Colonic mucosa (tissue), 4 donors: ENCODE data around the gene ATP6V0D1. TPM values are rescaled to one million over a fixed set of nuclear protein-coding genes. Genes with fewer than 3 reads are reported as not detected.

Experiments
- DNase-seq: peaks from one replicate; pipeline ENCODE4 v3.0.0-alpha.2; 2020
- H3K27ac ChIP-seq: fragments of 200-600 bp; one replicate; pipeline ENCODE4 v1.8.0; 2021
- H3K27me3 ChIP-seq: fragments of 200-600 bp; one replicate; pipeline ENCODE4 v1.8.0; 2021
- H3K36me3 ChIP-seq: fragments of 200-600 bp; one replicate; pipeline ENCODE4 v1.8.0; 2021
- H3K4me1 ChIP-seq: fragments of 200-600 bp; one replicate; pipeline ENCODE4 v1.8.0; 2021; ENCODE audit warnings: mild to moderate bottlenecking
- H3K4me3 ChIP-seq: fragments of 200-600 bp; one replicate; pipeline ENCODE4 v1.8.0; 2021
- H3K9ac ChIP-seq, 2 donors: one replicate each; pipeline ENCODE4 v1.7.0; 2013; ENCODE audit warnings: control low read depth in 2 of 2, low read depth in 2 of 2, low read length in 2 of 2
- H3K9me3 ChIP-seq: fragments of 200-600 bp; one replicate; pipeline ENCODE4 v1.8.0; 2021
- CTCF ChIP-seq: fragments of 200-600 bp; IDR thresholded peaks from one replicate; pipeline ENCODE4 v1.8.0; 2022; ENCODE audit warnings: antibody characterized with exemption, mild to moderate bottlenecking
- intact Hi-C: fragments of 100-400 bp; cut with DNase I; formaldehyde crosslinking; loops from one replicate; pipeline ENCODE4 v1.14.1; 2022
- total RNA-seq, 2 donors: library from RNA; stranded (reverse); fragmentation: NEBNext Ultra II Directional in 1 of 2; extraction: Animal tissue kit (Norgen Biotek cat#: 25700) in 1 of 2; gene quantifications; one replicate each; pipeline ENCODE4 v1.2.1, GENCODE V29; 2021
- donor health status: healthy.
- donor health status: DM: no; HTN: no; CAD: no.
- donor health status: DM: no; HTN: no; CAD: no.

The ATP6V0D1 gene
- total RNA-seq, 2 donors from 2014 or later: 194 to 195 TPM

GRCh38 chr16:67445913-67446907 lies 34.7 kb downstream of the ATP6V0D1 start:
- Histone ChIP-seq H3K4me3 (no peak overlapping the region), H3K27me3 (no peaks in the 10 kb centered on the region), H3K9ac (peak overlapping the region; percentile 28 to 79), H3K9me3 (no peaks in the 10 kb centered on the region), H3K36me3 (no peaks in the 10 kb centered on the region), H3K27ac (peak overlapping the region; percentile 73), H3K4me1 (peaks cover 59% of the 10 kb centered on the region)
- no peak for TF ChIP-seq CTCF
- peak; percentile 80 for DNase-seq
- intact Hi-C loops: no loop called here

- H3K27ac ChIP-seq: peak overlapping the region; percentile 18
Observed at GRCh38 chr16:67445441-67445912, 35.5 kb downstream of the ATP6V0D1 start.

GRCh38 chr16:67445126-67445426 lies 35.9 kb downstream of the ATP6V0D1 start:
- Histone ChIP-seq H3K27ac (no peak overlapping the region), H3K9me3 (no peaks in the 10 kb centered on the region), H3K27me3 (no peaks in the 10 kb centered on the region), H3K4me3 (no peak overlapping the region), H3K4me1 (peaks cover 59% of the 10 kb centered on the region), H3K36me3 (no peaks in the 10 kb centered on the region), H3K9ac (peak overlapping the region in 1 of 2 donors; percentile 79)
- no peak for DNase-seq
- no peak for TF ChIP-seq CTCF
- intact Hi-C loops: no loop called here

More at GRCh38 chr16:67445441-67445912, 35.5 kb downstream of the ATP6V0D1 start:
- Histone ChIP-seq H3K36me3 (no peaks in the 10 kb centered on the region), H3K27me3 (no peaks in the 10 kb centered on the region), H3K4me1 (peaks cover 59% of the 10 kb centered on the region), H3K9ac (peak overlapping the region in 1 of 2 donors; percentile 79), H3K4me3 (no peak overlapping the region), H3K9me3 (no peaks in the 10 kb centered on the region)
- no peak for TF ChIP-seq CTCF
- DNase-seq: no peak
- intact Hi-C loops: no loop called here

- Histone ChIP-seq H3K9me3 (no peaks in the 10 kb centered on the region), H3K27ac (no peak overlapping the region), H3K9ac (peak overlapping the region; percentile 9 to 79), H3K4me3 (no peak overlapping the region), H3K36me3 (no peaks in the 10 kb centered on the region), H3K4me1 (peaks cover 59% of the 10 kb centered on the region), H3K27me3 (no peaks in the 10 kb centered on the region)
- DNase-seq: no peak
- TF ChIP-seq CTCF: no peak
- intact Hi-C loops: no loop called here
Observed at GRCh38 chr16:67444259-67445125, 36.5 kb downstream of the ATP6V0D1 start.

GRCh38 chr16:67443265-67443664 lies 37.7 kb downstream of the ATP6V0D1 start:
- H3K27ac ChIP-seq: peak overlapping the region; percentile 36
- H3K4me3 ChIP-seq: no peak overlapping the region
- no peak for DNase-seq
- no peaks in the 10 kb centered on the region for H3K27me3 ChIP-seq
- H3K36me3 ChIP-seq: no peaks in the 10 kb centered on the region
- H3K9me3 ChIP-seq: no peaks in the 10 kb centered on the region
- no peak for TF ChIP-seq CTCF
- intact Hi-C loops: no loop called here
- peaks cover 52% of the 10 kb centered on the region for H3K4me1 ChIP-seq
- H3K9ac ChIP-seq: peak overlapping the region in 1 of 2 donors; percentile 79
